Activated naive CD4-positive, alpha-beta T cell treated with anti-CD3 and anti-CD28 coated beads, Interleukin-2, amount 10 ng/mL, durations not matched to agents 7 days and 5 days (primary cell): ENCODE data around the gene ZNF891.

Source experiments
- CTCF ChIA-PET: fragments of 350-600 bp; sonication (Branson Sonifier 250); formaldehyde crosslinking; loops from one replicate; lab custom pipeline; 2021; ENCODE audit warnings: antibody characterized with exemption; lab: Charles Lee
- DNase-seq: peaks from one replicate; pipeline ENCODE4 v3.0.0-alpha.2; 2020
- H3K27ac Mint-ChIP-seq: one replicate; pipeline ENCODE4 v1.8.0; 2021; ENCODE audit warnings: mild to moderate bottlenecking, moderate library complexity, mixed read lengths
- H3K27me3 Mint-ChIP-seq: one replicate; pipeline ENCODE4 v1.8.0; 2021; ENCODE audit warnings: mild to moderate bottlenecking, mixed read lengths
- H3K36me3 Mint-ChIP-seq: one replicate; pipeline ENCODE4 v1.8.0; 2021; ENCODE audit warnings: mixed read lengths
- H3K4me1 Mint-ChIP-seq: one replicate; pipeline ENCODE4 v1.8.0; 2021; ENCODE audit warnings: mixed read lengths
- H3K4me3 Mint-ChIP-seq: one replicate; pipeline ENCODE4 v1.8.0; 2021; ENCODE audit warnings: mild to moderate bottlenecking, moderate library complexity, mixed read lengths
- H3K9me3 Mint-ChIP-seq: one replicate; pipeline ENCODE4 v1.8.0; 2021; ENCODE audit warnings: mixed read lengths

The ZNF891 gene

GRCh38 chr12:133105620-133106019 is 24.5 kb downstream of the ZNF891 start:
- Mint-ChIP-seq H3K4me3 (no peak overlapping the region), H3K36me3 (peaks cover 83% of the 10 kb centered on the region), H3K4me1 (no peaks in the 10 kb centered on the region), H3K27me3 (no peaks in the 10 kb centered on the region), H3K9me3 (peaks cover 83% of the 10 kb centered on the region), H3K27ac (no peak overlapping the region)
- DNase-seq = no peak
- CTCF ChIA-PET = no interaction called here

GRCh38 chr12:133083345-133083744 is 46.7 kb downstream of the ZNF891 start:
- H3K27ac Mint-ChIP-seq = no peak overlapping the region
- no peaks in the 10 kb centered on the region for H3K27me3 Mint-ChIP-seq
- no peak for DNase-seq
- H3K4me1 Mint-ChIP-seq = peaks cover 17% of the 10 kb centered on the region
- H3K9me3 Mint-ChIP-seq = peaks cover 46% of the 10 kb centered on the region
- CTCF ChIA-PET = no interaction called here
- H3K4me3 Mint-ChIP-seq = no peak overlapping the region
- H3K36me3 Mint-ChIP-seq = peaks cover 64% of the 10 kb centered on the region

- Mint-ChIP-seq H3K36me3 (peaks cover 54% of the 10 kb centered on the region), H3K4me1 (peaks cover 17% of the 10 kb centered on the region), H3K9me3 (peaks cover 51% of the 10 kb centered on the region), H3K27me3 (no peaks in the 10 kb centered on the region), H3K4me3 (no peak overlapping the region), H3K27ac (no peak overlapping the region)
- peak; percentile 22 for DNase-seq
- CTCF ChIA-PET = interaction anchor here (2.1 kb wide), 1 partner anchor 100 kb away, joined by 6 read pairs; the partner anchor contains the start of gene ZNF268
Measured at GRCh38 chr12:133081159-133081780, 48.8 kb downstream of the ZNF891 start.

DNA sequence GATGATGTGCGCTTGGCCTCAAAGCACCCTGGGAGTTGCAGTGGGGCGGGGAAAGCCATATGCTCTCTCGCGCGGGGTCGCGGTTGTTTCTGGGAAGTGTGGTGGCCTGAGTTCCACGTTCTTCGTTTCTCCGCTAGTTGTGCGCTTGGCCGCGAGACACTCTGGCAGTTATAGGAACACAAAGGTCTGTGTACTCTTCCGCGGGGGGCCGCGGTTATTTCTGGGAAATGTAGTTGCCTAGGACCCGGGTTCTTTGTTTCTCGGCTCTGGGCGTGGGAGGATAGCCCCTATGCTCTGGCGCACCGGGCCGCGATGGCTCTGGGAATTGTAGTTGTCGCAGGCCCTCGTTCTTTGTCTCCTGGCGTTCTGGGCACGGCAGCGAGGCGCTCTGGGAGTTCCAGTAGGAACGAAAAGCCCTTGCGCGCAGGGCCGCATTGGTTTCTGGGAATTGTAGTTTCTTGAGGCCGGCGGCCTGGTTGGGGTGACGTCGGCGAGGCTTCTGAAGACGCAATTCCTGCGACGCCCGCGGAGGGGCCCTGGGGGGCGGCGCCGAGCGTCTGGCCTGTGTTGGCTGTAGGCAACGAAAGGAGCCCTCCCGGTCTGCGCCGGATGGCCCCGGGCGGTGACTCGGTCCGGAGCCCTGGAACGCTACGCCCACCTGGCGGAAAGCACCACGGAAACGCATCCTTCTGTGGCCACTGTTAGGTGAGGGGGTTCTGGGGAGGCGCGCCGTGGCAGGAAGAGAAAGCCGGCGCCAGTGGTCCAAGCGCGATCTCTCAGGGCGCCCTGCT is 49.5 kb downstream of the ZNF891 start, which contains the start of gene ZNF140:
TSS of gene ZNF140 (plus strand) at position 556 of the 791 bp plus-strand sequence. CDS start 398 bp downstream, outside the sequence.
- peaks cover 48% of the 10 kb centered on the region for H3K36me3 Mint-ChIP-seq
- peaks cover 47% of the 10 kb centered on the region for H3K9me3 Mint-ChIP-seq
- H3K4me3 Mint-ChIP-seq = no peak within 1 kb of the TSS
- no peak within 1 kb of the TSS for H3K27ac Mint-ChIP-seq
- peak; percentile 96 for DNase-seq
- no peaks in the 10 kb centered on the region for H3K27me3 Mint-ChIP-seq
- CTCF ChIA-PET = interaction anchor here (2.1 kb wide), 1 partner anchor 101 kb away, joined by 6 read pairs; the partner anchor contains the start of gene ZNF268
- H3K4me1 Mint-ChIP-seq = peaks cover 17% of the 10 kb centered on the region

GRCh38 chr12:133080026-133080367 is 50.1 kb downstream of the ZNF891 start:
- no peak overlapping the region for H3K4me3 Mint-ChIP-seq
- peaks cover 49% of the 10 kb centered on the region for H3K9me3 Mint-ChIP-seq
- H3K27ac Mint-ChIP-seq = no peak overlapping the region
- H3K27me3 Mint-ChIP-seq = no peaks in the 10 kb centered on the region
- CTCF ChIA-PET = interaction anchor here (2.1 kb wide), 1 partner anchor 101 kb away, joined by 6 read pairs; the partner anchor contains the start of gene ZNF268
- DNase-seq = peak; percentile 99
- peaks cover 43% of the 10 kb centered on the region for H3K36me3 Mint-ChIP-seq
- H3K4me1 Mint-ChIP-seq = peaks cover 17% of the 10 kb centered on the region

GRCh38 chr12:133073836-133074235 is 56.2 kb downstream of the ZNF891 start:
- Mint-ChIP-seq H3K4me1 (no peaks in the 10 kb centered on the region), H3K27me3 (no peaks in the 10 kb centered on the region), H3K4me3 (no peak overlapping the region), H3K27ac (no peak overlapping the region), H3K36me3 (peaks cover 8% of the 10 kb centered on the region), H3K9me3 (peaks cover 52% of the 10 kb centered on the region)
- CTCF ChIA-PET = no interaction called here
- DNase-seq = no peak

DNA sequence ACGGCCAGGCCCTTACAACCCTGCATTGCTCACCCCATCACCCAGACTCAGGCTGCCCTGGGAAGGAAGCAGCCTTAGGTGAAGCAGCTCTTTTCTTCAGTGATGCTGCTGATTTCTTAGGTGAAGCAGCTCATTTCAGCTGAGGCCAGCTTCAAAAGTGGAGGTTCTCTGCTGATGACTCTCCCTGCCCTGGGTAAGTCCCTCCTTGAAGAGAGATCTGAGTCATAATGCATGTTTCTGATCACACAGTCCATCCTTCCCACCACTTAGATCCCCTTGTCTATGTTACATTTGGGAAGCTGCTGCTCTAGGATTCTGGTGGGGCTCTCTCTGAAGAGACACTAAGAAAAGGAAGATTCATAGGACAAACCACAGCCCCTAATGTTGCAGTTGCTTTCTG is 66.5 kb downstream of the ZNF891 start:
- H3K36me3 Mint-ChIP-seq = peaks cover 19% of the 10 kb centered on the region

DNA sequence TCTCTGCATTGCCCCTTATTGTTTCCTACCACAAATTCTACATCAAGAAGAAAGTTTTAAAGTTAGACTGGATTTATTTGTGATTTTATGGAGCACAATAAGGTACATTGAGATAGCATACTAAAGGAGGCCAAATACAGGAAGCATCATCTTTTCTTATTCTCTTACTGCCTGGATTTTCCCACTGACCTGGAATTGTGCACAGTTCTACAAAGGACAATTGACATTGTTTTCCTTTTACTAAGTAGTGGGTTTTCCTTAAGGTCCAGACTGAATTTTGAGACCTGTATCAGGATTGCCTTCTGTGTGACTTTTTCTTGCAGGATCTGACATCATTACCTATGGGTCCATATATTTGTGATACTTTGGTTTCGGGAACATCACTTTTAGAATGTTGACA is 68.1 kb downstream of the ZNF891 start:
- peaks cover 85% of the 10 kb centered on the region for H3K9me3 Mint-ChIP-seq
- DNase-seq = no peak
- no peak overlapping the region for H3K4me3 Mint-ChIP-seq
- H3K27me3 Mint-ChIP-seq = no peaks in the 10 kb centered on the region
- H3K4me1 Mint-ChIP-seq = no peaks in the 10 kb centered on the region
- no peak overlapping the region for H3K27ac Mint-ChIP-seq
- H3K36me3 Mint-ChIP-seq = peaks cover 34% of the 10 kb centered on the region
- CTCF ChIA-PET = no interaction called here

More for the DNA sequence above, 66.5 kb downstream of the ZNF891 start:
- H3K27me3 Mint-ChIP-seq = no peaks in the 10 kb centered on the region
- CTCF ChIA-PET = no interaction called here
- H3K4me3 Mint-ChIP-seq = no peak overlapping the region
- no peak overlapping the region for H3K27ac Mint-ChIP-seq
- H3K9me3 Mint-ChIP-seq = peaks cover 81% of the 10 kb centered on the region
- no peak for DNase-seq
- H3K4me1 Mint-ChIP-seq = no peaks in the 10 kb centered on the region

- H3K4me3 Mint-ChIP-seq = no peak overlapping the region
- no peaks in the 10 kb centered on the region for H3K4me1 Mint-ChIP-seq
- H3K36me3 Mint-ChIP-seq = peaks cover 56% of the 10 kb centered on the region
- peaks cover 71% of the 10 kb centered on the region for H3K9me3 Mint-ChIP-seq
- CTCF ChIA-PET = no interaction called here
- no peak for DNase-seq
- no peaks in the 10 kb centered on the region for H3K27me3 Mint-ChIP-seq
- no peak overlapping the region for H3K27ac Mint-ChIP-seq
Measured at GRCh38 chr12:133058203-133059113, 71.6 kb downstream of the ZNF891 start.

GRCh38 chr12:133057446-133057845 is 72.6 kb downstream of the ZNF891 start:
- peaks cover 69% of the 10 kb centered on the region for H3K9me3 Mint-ChIP-seq
- no peak for DNase-seq
- peaks cover 63% of the 10 kb centered on the region for H3K36me3 Mint-ChIP-seq
- H3K4me3 Mint-ChIP-seq = no peak overlapping the region
- H3K27ac Mint-ChIP-seq = no peak overlapping the region
- H3K4me1 Mint-ChIP-seq = no peaks in the 10 kb centered on the region
- no peaks in the 10 kb centered on the region for H3K27me3 Mint-ChIP-seq
- CTCF ChIA-PET = no interaction called here
